Measurements from ENCODE around the gene KDM1B. TPM values are rescaled to one million over a fixed set of nuclear protein-coding genes. Genes with fewer than 3 reads are reported as not detected.

Gene KDM1B
- total RNA-seq, 1 experiment from 2014 or later, result 21.2 TPM

DNA sequence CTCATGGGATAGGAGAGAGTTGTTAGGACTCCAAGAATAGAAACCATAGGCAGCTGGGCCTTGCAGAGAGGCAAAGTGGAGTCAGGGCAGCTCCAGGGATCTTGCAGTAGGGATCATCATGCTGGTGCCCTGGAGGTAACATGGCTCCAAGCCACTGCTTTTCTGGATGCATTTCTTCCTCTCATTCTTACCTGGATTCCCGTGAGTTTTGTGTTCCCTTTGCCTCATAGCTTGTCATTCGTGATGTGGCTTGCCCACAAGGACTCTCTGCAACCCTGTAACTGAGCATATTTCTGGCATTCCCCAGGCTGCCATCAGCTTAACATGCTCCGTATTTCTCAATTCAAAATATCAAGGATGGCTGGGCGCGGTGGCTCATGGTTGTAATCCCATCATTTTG is 38.1 kb upstream of the KDM1B start:
- Mint-ChIP-seq H3K4me1 (ENCODE audit: insufficient read depth, unreplicated experiment) (no peaks in the 10 kb centered on the region), H3K4me3 (ENCODE audit: unreplicated experiment) (no peak overlapping the region), H3K9me3 (ENCODE audit: unreplicated experiment) (no peaks in the 10 kb centered on the region), H3K27me3 (ENCODE audit: insufficient read depth, unreplicated experiment) (no peaks in the 10 kb centered on the region), H3K27ac (ENCODE audit: low read depth, unreplicated experiment) (no peak overlapping the region), H3K36me3 (ENCODE audit: insufficient read depth, unreplicated experiment) (no peaks in the 10 kb centered on the region)
- intact Hi-C loops (cut with micrococcal nuclease), result no loop called here
- POLR2A ChIA-PET, result no interaction called here
- CTCF ChIA-PET, result no interaction called here
- no TSS peak for BruUV-seq (replicated peaks)
- DNase-seq (ENCODE audit: unreplicated experiment), result no peak
- TF ChIP-seq, protein P1, sequence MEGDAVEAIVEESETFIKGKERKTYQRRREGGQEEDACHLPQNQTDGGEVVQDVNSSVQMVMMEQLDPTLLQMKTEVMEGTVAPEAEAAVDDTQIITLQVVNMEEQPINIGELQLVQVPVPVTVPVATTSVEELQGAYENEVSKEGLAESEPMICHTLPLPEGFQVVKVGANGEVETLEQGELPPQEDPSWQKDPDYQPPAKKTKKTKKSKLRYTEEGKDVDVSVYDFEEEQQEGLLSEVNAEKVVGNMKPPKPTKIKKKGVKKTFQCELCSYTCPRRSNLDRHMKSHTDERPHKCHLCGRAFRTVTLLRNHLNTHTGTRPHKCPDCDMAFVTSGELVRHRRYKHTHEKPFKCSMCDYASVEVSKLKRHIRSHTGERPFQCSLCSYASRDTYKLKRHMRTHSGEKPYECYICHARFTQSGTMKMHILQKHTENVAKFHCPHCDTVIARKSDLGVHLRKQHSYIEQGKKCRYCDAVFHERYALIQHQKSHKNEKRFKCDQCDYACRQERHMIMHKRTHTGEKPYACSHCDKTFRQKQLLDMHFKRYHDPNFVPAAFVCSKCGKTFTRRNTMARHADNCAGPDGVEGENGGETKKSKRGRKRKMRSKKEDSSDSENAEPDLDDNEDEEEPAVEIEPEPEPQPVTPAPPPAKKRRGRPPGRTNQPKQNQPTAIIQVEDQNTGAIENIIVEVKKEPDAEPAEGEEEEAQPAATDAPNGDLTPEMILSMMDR (IDR thresholded peaks at IDR 0.05; ENCODE audit: unreplicated experiment), result no peak

DNA sequence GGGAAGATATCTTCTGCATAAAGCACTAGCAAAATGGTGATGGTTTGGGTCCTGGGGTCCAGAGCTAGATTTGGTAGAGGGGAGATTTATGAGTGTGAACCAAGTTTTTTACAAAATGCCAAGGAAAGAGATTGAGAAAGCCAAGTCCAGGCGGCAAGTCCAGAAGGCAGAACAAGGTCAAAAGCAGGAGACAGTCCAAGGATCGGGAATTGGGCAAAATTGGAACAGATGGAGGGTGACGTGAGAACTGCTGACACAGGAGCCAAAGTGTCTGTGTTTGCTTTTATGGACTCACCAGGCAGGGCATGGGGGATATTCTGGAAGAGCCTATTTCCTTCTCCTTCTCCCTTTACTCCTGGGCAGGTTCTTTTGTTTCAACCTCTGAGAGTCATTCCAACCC is 36.9 kb upstream of the KDM1B start:
- no peaks in the 10 kb centered on the region for H3K27me3 Mint-ChIP-seq (ENCODE audit: insufficient read depth, unreplicated experiment)

DNA sequence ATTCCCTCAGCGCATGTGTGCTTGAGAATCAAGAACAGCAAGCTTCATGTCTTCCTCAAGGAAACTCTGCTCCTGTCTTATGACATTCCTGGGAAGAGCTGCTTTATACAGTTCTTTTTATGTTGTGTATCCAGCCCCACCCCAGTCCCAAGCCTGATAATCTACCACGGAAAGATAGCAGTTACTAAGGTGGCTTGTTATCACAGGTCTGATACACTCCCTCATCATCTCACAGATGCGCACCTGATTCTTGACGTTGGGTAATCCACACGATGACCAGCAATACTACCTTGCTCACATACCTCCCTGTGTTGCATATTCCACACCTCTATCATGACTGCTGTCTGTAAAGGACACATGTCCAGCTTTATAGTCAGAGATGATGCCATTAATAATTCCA is 36.0 kb upstream of the KDM1B start:
- H3K4me1 Mint-ChIP-seq (ENCODE audit: insufficient read depth, unreplicated experiment), result no peaks in the 10 kb centered on the region
- intact Hi-C loops (cut with micrococcal nuclease), result no loop called here

More for the DNA sequence above, 36.9 kb upstream of the KDM1B start:
- H3K36me3 Mint-ChIP-seq (ENCODE audit: insufficient read depth, unreplicated experiment), result no peaks in the 10 kb centered on the region
- no peaks in the 10 kb centered on the region for H3K4me1 Mint-ChIP-seq (ENCODE audit: insufficient read depth, unreplicated experiment)
- H3K27ac Mint-ChIP-seq (ENCODE audit: low read depth, unreplicated experiment), result no peak overlapping the region
- POLR2A ChIA-PET, result interaction anchor here (0.6 kb wide), 1 partner anchor 50 kb away, joined by 4 read pairs; no protein-coding TSS in a partner anchor
- DNase-seq (ENCODE audit: unreplicated experiment), result no peak
- TF ChIP-seq, protein P1 (IDR thresholded peaks at IDR 0.05; ENCODE audit: unreplicated experiment), result no peak
- intact Hi-C loops (cut with micrococcal nuclease), result no loop called here
- CTCF ChIA-PET, result no interaction called here
- H3K9me3 Mint-ChIP-seq (ENCODE audit: unreplicated experiment), result no peaks in the 10 kb centered on the region
- BruUV-seq (replicated peaks), result no TSS peak
- no peak overlapping the region for H3K4me3 Mint-ChIP-seq (ENCODE audit: unreplicated experiment)

DNA sequence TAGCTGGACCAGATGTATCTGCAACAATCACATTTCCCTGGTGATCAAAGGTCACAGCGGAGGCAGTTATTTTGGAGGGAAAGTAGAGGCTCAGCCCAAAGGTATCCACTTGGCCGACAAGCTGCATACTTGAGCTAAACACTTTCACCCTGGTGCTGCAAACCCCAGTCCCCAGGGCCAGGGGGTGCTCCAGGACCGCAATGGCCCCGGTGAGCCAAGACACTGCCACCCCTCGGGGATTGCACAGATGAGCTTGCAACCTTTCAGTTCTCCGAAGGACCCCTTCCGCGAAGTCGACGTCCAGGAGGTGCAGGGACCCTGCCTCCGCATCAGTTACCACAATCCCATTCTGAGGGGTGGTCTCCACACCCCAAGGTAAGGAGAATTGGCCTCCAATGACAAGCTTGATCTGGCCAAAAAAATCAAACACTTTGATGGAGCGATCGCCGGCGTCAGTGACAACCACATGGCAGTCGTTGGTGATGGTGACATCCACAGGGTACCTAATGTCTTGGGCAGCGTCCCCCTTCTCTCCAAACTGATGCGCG is 33.6 kb upstream of the KDM1B start:
- H3K36me3 Mint-ChIP-seq (ENCODE audit: insufficient read depth, unreplicated experiment), result no peaks in the 10 kb centered on the region
- H3K27me3 Mint-ChIP-seq (ENCODE audit: insufficient read depth, unreplicated experiment), result no peaks in the 10 kb centered on the region
- TF ChIP-seq, protein P1 (IDR thresholded peaks at IDR 0.05; ENCODE audit: unreplicated experiment), result no peak
- no peak overlapping the region for H3K4me3 Mint-ChIP-seq (ENCODE audit: unreplicated experiment)
- no peaks in the 10 kb centered on the region for H3K4me1 Mint-ChIP-seq (ENCODE audit: insufficient read depth, unreplicated experiment)
- no peak for DNase-seq (ENCODE audit: unreplicated experiment)
- H3K9me3 Mint-ChIP-seq (ENCODE audit: unreplicated experiment), result no peaks in the 10 kb centered on the region
- POLR2A ChIA-PET, result no interaction called here
- BruUV-seq (replicated peaks), result no TSS peak
- intact Hi-C loops (cut with micrococcal nuclease), result no loop called here
- H3K27ac Mint-ChIP-seq (ENCODE audit: low read depth, unreplicated experiment), result no peak overlapping the region
- CTCF ChIA-PET, result interaction anchor here (0.6 to 1.1 kb wide), 5 partner anchors 12 to 543 kb away, joined by 3 to 4 read pairs (median 4); no protein-coding TSS in a partner anchor

More for the DNA sequence above, 36.0 kb upstream of the KDM1B start:
- ChIA-PET CTCF (no interaction called here), POLR2A (no interaction called here)
- Mint-ChIP-seq H3K9me3 (ENCODE audit: unreplicated experiment) (no peaks in the 10 kb centered on the region), H3K36me3 (ENCODE audit: insufficient read depth, unreplicated experiment) (no peaks in the 10 kb centered on the region), H3K27me3 (ENCODE audit: insufficient read depth, unreplicated experiment) (no peaks in the 10 kb centered on the region), H3K27ac (ENCODE audit: low read depth, unreplicated experiment) (no peak overlapping the region), H3K4me3 (ENCODE audit: unreplicated experiment) (no peak overlapping the region)
- no TSS peak for BruUV-seq (replicated peaks)
- DNase-seq (ENCODE audit: unreplicated experiment), result no peak
- TF ChIP-seq, protein P1 (IDR thresholded peaks at IDR 0.05; ENCODE audit: unreplicated experiment), result no peak

Data from MCF 10A (cell line).